ENCODE data around the gene CAPRIN1. TPM values are rescaled to one million over a fixed set of nuclear protein-coding genes. Genes with fewer than 3 reads are reported as not detected.

CAPRIN1 gene
- polyA plus RNA-seq, 3 donors: 50.4 to 81.5 (median 59.2) TPM

DNA sequence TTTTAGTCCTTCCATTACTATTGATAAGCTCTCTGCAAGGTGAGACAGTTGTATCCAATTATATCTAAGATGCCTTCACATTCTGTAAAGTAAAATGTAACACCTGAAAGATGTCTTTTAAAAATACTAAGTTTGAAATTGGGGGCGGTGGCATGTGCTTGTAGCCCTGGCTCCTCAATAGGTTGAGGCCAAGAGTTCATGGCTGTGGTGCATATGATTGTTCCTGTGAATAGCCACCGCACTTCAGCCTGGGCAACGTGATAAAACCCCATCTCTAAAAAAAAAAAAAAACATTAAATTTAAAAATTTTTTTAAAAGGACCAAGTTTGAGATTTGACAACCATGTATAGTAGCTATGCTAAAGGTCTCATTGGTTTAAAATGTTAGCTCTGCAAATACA, 20.5 kb downstream of the CAPRIN1 start:
- no peak overlapping the region for H3K27ac Mint-ChIP-seq
- Histone ChIP-seq H3K36me3 (replicated peaks in 1 of 2; ENCODE audit: control insufficient read depth in 1 of 2, insufficient read depth in 2 of 2, low read length in 2 of 2) (peaks cover 64 to 84% of the 10 kb centered on the region in 2 donors), H3K9ac (ENCODE audit: insufficient read depth, low read length, poor library complexity, severe bottlenecking) (no peak overlapping the region), H3K4me1 (ENCODE audit: control insufficient read depth in 1 of 2, insufficient read depth in 2 of 2, low read length in 2 of 2) (peaks cover 0 to 4% of the 10 kb centered on the region in 2 donors), H3K79me2 (ENCODE audit: insufficient read depth, low read length) (peaks cover 93% of the 10 kb centered on the region), H3K4me2 (replicated peaks; ENCODE audit: extremely low read depth, low read length, poor library complexity, severe bottlenecking) (no peak overlapping the region), H4K20me1 (ENCODE audit: insufficient read depth, low read length) (peaks cover 86% of the 10 kb centered on the region), H2AFZ (ENCODE audit: insufficient read depth, low read depth, low read length, poor library complexity, severe bottlenecking) (no peak overlapping the region), H3K27ac (ENCODE audit: low read depth in 1 of 2, low read length in 2 of 2) (no peak overlapping the region), H3K9me3 (replicated peaks in 1 of 2; ENCODE audit: control insufficient read depth in 1 of 2, insufficient read depth in 1 of 2, low read length in 2 of 2) (no peaks in the 10 kb centered on the region), H3K4me3 (replicated peaks in 1 of 3; ENCODE audit: low read depth in 2 of 3, low read length in 3 of 3) (no peak overlapping the region), H3K27me3 (ENCODE audit: control insufficient read depth in 2 of 2, insufficient read depth in 2 of 2, low read length in 2 of 2) (no peaks in the 10 kb centered on the region)
- WGBS (ENCODE audit: insufficient coverage): no CpG with 5 or more reads among the region's 3 CpGs
- H3K27me3 Mint-ChIP-seq (ENCODE audit: low read depth in 3 of 3): no peaks in the 10 kb centered on the region
- TF ChIP-seq, protein P1, sequence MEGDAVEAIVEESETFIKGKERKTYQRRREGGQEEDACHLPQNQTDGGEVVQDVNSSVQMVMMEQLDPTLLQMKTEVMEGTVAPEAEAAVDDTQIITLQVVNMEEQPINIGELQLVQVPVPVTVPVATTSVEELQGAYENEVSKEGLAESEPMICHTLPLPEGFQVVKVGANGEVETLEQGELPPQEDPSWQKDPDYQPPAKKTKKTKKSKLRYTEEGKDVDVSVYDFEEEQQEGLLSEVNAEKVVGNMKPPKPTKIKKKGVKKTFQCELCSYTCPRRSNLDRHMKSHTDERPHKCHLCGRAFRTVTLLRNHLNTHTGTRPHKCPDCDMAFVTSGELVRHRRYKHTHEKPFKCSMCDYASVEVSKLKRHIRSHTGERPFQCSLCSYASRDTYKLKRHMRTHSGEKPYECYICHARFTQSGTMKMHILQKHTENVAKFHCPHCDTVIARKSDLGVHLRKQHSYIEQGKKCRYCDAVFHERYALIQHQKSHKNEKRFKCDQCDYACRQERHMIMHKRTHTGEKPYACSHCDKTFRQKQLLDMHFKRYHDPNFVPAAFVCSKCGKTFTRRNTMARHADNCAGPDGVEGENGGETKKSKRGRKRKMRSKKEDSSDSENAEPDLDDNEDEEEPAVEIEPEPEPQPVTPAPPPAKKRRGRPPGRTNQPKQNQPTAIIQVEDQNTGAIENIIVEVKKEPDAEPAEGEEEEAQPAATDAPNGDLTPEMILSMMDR (IDR thresholded peaks at IDR 0.05): no peak
- H3K4me3 Mint-ChIP-seq: no peak overlapping the region
- H3K9me3 Mint-ChIP-seq: no peaks in the 10 kb centered on the region
- DNase-seq: no peak
- H3K36me3 Mint-ChIP-seq: peaks cover 45 to 66% of the 10 kb centered on the region in 2 donors
- intact Hi-C loops (cut with micrococcal nuclease): no loop called here
- peaks cover 8% of the 10 kb centered on the region for H3K4me1 Mint-ChIP-seq

GRCh38 chr11:34072832-34073231, 21.3 kb downstream of the CAPRIN1 start:
- peak in 1 of 3 donors; percentile 10 for DNase-seq
- WGBS (ENCODE audit: insufficient coverage): no CpG with 5 or more reads among the region's 2 CpGs
- no peak overlapping the region for H3K4me3 Mint-ChIP-seq
- no peaks in the 10 kb centered on the region for H3K27me3 Mint-ChIP-seq (ENCODE audit: low read depth in 3 of 3)
- Histone ChIP-seq H3K79me2 (ENCODE audit: insufficient read depth, low read length) (peaks cover 85% of the 10 kb centered on the region), H3K27ac (ENCODE audit: low read depth in 1 of 2, low read length in 2 of 2) (no peak overlapping the region), H4K20me1 (ENCODE audit: insufficient read depth, low read length) (peaks cover 83% of the 10 kb centered on the region), H3K36me3 (replicated peaks in 1 of 2; ENCODE audit: control insufficient read depth in 1 of 2, insufficient read depth in 2 of 2, low read length in 2 of 2) (peaks cover 72 to 89% of the 10 kb centered on the region in 2 donors), H3K27me3 (ENCODE audit: control insufficient read depth in 2 of 2, insufficient read depth in 2 of 2, low read length in 2 of 2) (no peaks in the 10 kb centered on the region), H3K4me3 (replicated peaks in 1 of 3; ENCODE audit: low read depth in 2 of 3, low read length in 3 of 3) (no peak overlapping the region), H3K4me1 (ENCODE audit: control insufficient read depth in 1 of 2, insufficient read depth in 2 of 2, low read length in 2 of 2) (no peaks in the 10 kb centered on the region), H3K9ac (ENCODE audit: insufficient read depth, low read length, poor library complexity, severe bottlenecking) (no peak overlapping the region), H2AFZ (ENCODE audit: insufficient read depth, low read depth, low read length, poor library complexity, severe bottlenecking) (no peak overlapping the region), H3K9me3 (replicated peaks in 1 of 2; ENCODE audit: control insufficient read depth in 1 of 2, insufficient read depth in 1 of 2, low read length in 2 of 2) (no peaks in the 10 kb centered on the region), H3K4me2 (replicated peaks; ENCODE audit: extremely low read depth, low read length, poor library complexity, severe bottlenecking) (no peak overlapping the region)
- no peak overlapping the region for H3K27ac Mint-ChIP-seq
- intact Hi-C loops (cut with micrococcal nuclease): no loop called here
- TF ChIP-seq, protein P1 (IDR thresholded peaks at IDR 0.05): no peak
- peaks cover 4% of the 10 kb centered on the region for H3K4me1 Mint-ChIP-seq
- H3K9me3 Mint-ChIP-seq: no peaks in the 10 kb centered on the region
- H3K36me3 Mint-ChIP-seq: peaks cover 52 to 66% of the 10 kb centered on the region in 2 donors
